22Rv1 (cell line): Measurements from ENCODE around the gene FNDC3A.
"Not testable (repeated sequence)": the region's sequence is repeated elsewhere in the genome, so short reads cannot be mapped to it uniquely, and the experiment has no call there.

ENCODE experiments used
- ZFX ChIP-seq: fragments of 450-650 bp; IDR thresholded peaks from 2 replicates; pipeline ENCODE4 v1.6.1; 2017; ENCODE audit warnings: antibody characterized with exemption, borderline replicate concordance
- TF ChIP-seq, protein P1 (sequence below): fragments of 450-650 bp; IDR thresholded peaks from 2 replicates; pipeline ENCODE4 v1.5.1; 2017; ENCODE audit warnings: mild to moderate bottlenecking

DNA sequence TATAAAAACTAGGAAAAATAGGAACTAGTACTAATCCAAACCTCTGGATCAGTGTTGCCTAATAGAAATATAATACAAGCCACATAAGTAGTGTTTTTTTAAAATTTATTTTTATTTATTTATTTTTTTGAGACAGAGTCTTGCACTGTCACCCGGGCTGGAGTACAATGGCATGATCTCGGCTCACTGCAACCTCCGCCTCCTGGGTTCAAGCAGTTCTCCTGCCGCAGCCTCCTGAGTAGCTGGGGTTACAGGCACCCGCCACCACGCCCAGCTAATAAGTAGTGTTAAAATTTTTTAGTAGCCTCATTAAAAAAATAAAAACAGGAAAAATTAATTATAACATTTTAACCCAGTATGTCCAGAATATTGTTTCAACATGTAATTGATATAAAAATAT is 94.3 kb downstream of the FNDC3A start:
- TF ChIP-seq, protein P1, sequence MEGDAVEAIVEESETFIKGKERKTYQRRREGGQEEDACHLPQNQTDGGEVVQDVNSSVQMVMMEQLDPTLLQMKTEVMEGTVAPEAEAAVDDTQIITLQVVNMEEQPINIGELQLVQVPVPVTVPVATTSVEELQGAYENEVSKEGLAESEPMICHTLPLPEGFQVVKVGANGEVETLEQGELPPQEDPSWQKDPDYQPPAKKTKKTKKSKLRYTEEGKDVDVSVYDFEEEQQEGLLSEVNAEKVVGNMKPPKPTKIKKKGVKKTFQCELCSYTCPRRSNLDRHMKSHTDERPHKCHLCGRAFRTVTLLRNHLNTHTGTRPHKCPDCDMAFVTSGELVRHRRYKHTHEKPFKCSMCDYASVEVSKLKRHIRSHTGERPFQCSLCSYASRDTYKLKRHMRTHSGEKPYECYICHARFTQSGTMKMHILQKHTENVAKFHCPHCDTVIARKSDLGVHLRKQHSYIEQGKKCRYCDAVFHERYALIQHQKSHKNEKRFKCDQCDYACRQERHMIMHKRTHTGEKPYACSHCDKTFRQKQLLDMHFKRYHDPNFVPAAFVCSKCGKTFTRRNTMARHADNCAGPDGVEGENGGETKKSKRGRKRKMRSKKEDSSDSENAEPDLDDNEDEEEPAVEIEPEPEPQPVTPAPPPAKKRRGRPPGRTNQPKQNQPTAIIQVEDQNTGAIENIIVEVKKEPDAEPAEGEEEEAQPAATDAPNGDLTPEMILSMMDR, result not testable (repeated sequence)
- not testable (repeated sequence) for TF ChIP-seq ZFX
